Gastrocnemius medialis (tissue), 4 donors: ENCODE results near the gene UNC13A.

Experiments used
- POLR2A ChIP-seq, 2 donors: fragments of 450-650 bp; IDR thresholded peaks; one replicate each; pipeline ENCODE4 v1.6.1; 2017; ENCODE audit warnings: antibody characterized with exemption in 2 of 2, mild to moderate bottlenecking in 2 of 2, moderate library complexity in 2 of 2
- TF ChIP-seq, protein P1 (sequence below), 5 experiments: fragments of 450-650 bp in 3 of 5; fragments of 200-600 bp in 2 of 5; sonication (generic) in 2 of 5; IDR thresholded peaks in 4 of 5; conservative IDR thresholded peaks in 1 of 5; 1 replicate in 4 of 5; 2 replicates in 1 of 5; pipeline ENCODE4 v1.5.1; 2016 to 2019; ENCODE audit warnings: antibody characterized with exemption in 5 of 5, mild to moderate bottlenecking in 3 of 5, moderate library complexity in 3 of 5

DNA sequence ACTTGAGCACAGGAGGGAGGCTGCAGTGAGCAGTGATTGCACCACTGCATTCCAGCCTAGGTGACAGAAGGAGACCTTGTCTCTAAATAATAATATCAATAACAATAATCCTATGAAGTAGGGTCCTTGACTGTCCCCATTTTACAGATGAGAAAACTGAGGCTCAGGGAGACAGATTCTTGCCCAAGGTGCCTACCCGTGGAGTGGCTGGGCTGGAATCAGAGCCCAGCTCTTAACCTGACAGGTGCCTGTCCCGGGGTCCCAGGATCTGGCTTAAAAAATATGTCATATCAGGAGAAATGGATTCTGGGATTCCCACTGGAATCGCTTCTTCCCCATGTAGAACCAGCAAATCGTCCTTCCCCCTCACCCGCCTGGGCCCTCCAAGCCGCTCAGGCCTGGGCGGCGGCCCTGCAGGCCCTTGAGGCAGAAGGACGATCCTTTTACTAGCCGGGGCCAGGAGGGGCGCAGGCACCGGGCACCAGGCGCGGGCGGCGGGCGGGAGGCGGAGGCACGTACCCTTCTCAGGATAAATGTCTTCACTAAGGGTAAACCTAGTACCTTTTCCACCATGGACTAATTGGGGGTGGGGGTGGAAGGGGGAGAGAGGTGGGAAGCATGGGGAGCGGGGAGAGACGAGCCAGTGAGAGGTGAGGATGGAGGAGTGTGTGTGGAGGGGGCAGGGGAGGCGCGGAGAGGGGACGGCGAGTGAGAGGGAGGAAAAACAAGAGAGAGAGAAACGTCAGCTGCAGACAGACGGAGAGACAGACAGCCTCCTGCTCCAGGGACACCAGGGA, 72.1 kb downstream of the UNC13A start:
- TF ChIP-seq, protein P1, sequence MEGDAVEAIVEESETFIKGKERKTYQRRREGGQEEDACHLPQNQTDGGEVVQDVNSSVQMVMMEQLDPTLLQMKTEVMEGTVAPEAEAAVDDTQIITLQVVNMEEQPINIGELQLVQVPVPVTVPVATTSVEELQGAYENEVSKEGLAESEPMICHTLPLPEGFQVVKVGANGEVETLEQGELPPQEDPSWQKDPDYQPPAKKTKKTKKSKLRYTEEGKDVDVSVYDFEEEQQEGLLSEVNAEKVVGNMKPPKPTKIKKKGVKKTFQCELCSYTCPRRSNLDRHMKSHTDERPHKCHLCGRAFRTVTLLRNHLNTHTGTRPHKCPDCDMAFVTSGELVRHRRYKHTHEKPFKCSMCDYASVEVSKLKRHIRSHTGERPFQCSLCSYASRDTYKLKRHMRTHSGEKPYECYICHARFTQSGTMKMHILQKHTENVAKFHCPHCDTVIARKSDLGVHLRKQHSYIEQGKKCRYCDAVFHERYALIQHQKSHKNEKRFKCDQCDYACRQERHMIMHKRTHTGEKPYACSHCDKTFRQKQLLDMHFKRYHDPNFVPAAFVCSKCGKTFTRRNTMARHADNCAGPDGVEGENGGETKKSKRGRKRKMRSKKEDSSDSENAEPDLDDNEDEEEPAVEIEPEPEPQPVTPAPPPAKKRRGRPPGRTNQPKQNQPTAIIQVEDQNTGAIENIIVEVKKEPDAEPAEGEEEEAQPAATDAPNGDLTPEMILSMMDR (IDR thresholded peaks at IDR 0.05 in 4 of 5, conservative IDR thresholded peaks at IDR 0.05 in 1 of 5) = no peak
- TF ChIP-seq POLR2A (IDR thresholded peaks at IDR 0.05) = no peak
